ENCODE measurements around the gene UBAC2. TPM values are rescaled to one million over a fixed set of nuclear protein-coding genes. Genes with fewer than 3 reads are reported as not detected.
"Not testable (repeated sequence)": the region's sequence is repeated elsewhere in the genome, so short reads cannot be mapped to it uniquely, and the experiment has no call there.

The UBAC2 gene
- total RNA-seq, 1 experiment from 2014 or later: 52.4 TPM

GRCh38 chr13:99374994-99375737 lies 174.5 kb downstream of the UBAC2 start:
- no peak for DNase-seq (ENCODE audit: low read depth)

GRCh38 chr13:99375738-99376080 lies 175.1 kb downstream of the UBAC2 start:
- no peak for DNase-seq (ENCODE audit: low read depth)

- no peak for DNase-seq (ENCODE audit: low read depth)
These were observed 175.5 kb downstream of the UBAC2 start for GRCh38 chr13:99376132-99376531.

GRCh38 chr13:99376924-99377323 lies 176.3 kb downstream of the UBAC2 start:
- no peak for DNase-seq (ENCODE audit: low read depth)

GRCh38 chr13:99377641-99378040 lies 177.0 kb downstream of the UBAC2 start:
- DNase-seq (ENCODE audit: low read depth): no peak

- DNase-seq (ENCODE audit: low read depth): no peak
These were observed 178.5 kb downstream of the UBAC2 start for GRCh38 chr13:99378985-99379733.

- DNase-seq (ENCODE audit: low read depth): no peak
These were observed 179.5 kb downstream of the UBAC2 start for GRCh38 chr13:99379856-99380801.

GRCh38 chr13:99380921-99381645 lies 180.4 kb downstream of the UBAC2 start:
- DNase-seq (ENCODE audit: low read depth): no peak

- DNase-seq (ENCODE audit: low read depth): no peak
These were observed 181.1 kb downstream of the UBAC2 start for GRCh38 chr13:99381766-99382165.

GRCh38 chr13:99382428-99383133 lies 181.9 kb downstream of the UBAC2 start:
- DNase-seq (ENCODE audit: low read depth): no peak

- no peak for DNase-seq (ENCODE audit: low read depth)
These were observed 182.9 kb downstream of the UBAC2 start for GRCh38 chr13:99383511-99383921.

- DNase-seq (ENCODE audit: low read depth): no peak
These were observed 183.3 kb downstream of the UBAC2 start for GRCh38 chr13:99383946-99384345.

- no peak for DNase-seq (ENCODE audit: low read depth)
These were observed 183.8 kb downstream of the UBAC2 start for GRCh38 chr13:99384468-99384867.

GRCh38 chr13:99385161-99385560 lies 184.5 kb downstream of the UBAC2 start:
- DNase-seq (ENCODE audit: low read depth): no peak

- no peak for DNase-seq (ENCODE audit: low read depth)
These were observed 185.3 kb downstream of the UBAC2 start for GRCh38 chr13:99385940-99386339.

GRCh38 chr13:99386495-99386894 lies 185.8 kb downstream of the UBAC2 start:
- DNase-seq (ENCODE audit: low read depth): no peak

GRCh38 chr13:99386911-99387788 lies 186.5 kb downstream of the UBAC2 start:
- DNase-seq (ENCODE audit: low read depth): peak; percentile 48

GRCh38 chr13:99388334-99388923 lies 187.8 kb downstream of the UBAC2 start:
- DNase-seq (ENCODE audit: low read depth): no peak

GRCh38 chr13:99389094-99389493 lies 188.4 kb downstream of the UBAC2 start:
- DNase-seq (ENCODE audit: low read depth): not testable (repeated sequence)

Measured in HT1080 (cell line).